ENCODE measurements around the gene TMEM9. TPM values are rescaled to one million over a fixed set of nuclear protein-coding genes. Genes with fewer than 3 reads are reported as not detected.

Gene TMEM9
- total RNA-seq, 1 donor from 2014 or later: 66.0 TPM

- DNase-seq (ENCODE audit: extremely low read depth, low read depth, low spot score): no peak
Measured at GRCh38 chr1:201131398-201131797, 22.9 kb downstream of the TMEM9 start.

- no peak for DNase-seq (ENCODE audit: extremely low read depth, low read depth, low spot score)
Measured at GRCh38 chr1:201128962-201129361, 25.3 kb downstream of the TMEM9 start.

DNA sequence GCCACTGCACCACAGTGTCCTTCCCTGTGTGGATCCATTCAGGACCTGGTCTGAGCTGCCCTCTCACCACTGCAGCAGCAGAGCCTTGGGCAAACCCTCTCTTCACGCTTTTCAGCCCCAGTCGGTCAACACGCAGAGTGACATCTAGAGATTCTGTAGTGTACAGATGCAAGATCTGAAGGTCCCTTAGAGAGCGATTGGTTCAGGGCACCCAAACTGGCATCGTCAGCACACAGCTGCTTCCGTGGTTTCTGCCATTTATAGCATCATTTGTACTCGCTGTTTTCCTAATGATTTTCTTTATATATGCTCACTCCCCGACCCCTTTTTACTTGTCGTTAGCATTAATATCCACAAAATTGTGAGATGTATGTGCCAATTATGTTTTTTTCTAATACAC is 25.8 kb downstream of the TMEM9 start:
- no peak for DNase-seq (ENCODE audit: extremely low read depth, low read depth, low spot score)

DNA sequence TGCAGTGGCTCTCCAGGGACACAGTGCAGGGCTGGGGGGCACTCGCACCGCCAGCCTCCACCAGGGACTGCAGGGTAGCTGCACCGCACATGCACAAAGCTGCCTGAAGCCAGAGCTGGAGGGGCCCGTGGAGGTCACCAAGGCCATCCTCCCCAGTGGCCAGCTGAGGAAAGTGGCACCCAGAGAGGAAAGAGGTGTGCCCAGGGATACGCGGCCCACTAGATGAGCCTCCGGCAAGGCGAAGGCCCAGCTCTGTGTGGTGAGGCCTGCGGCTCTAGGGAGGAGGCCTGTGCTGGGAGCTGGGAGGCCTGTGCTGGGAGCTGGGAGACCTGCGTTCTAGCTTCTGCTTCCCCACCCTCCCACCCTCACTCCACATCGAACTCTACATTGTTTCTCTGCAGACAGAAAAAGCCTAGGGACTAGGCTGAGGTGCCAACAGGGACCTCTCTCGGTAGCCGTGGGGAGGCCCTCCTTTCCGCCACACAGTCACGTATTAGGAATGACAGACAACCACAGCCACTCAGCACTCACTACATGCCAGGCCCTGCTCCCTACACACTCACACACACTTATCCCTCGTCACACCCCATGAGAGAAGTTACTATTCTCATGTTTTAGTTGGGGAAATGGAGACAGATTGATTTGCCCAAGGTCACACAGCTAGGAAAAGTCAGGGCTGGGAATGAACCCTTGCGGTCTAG is 26.4 kb downstream of the TMEM9 start:
- no peak for DNase-seq (ENCODE audit: extremely low read depth, low read depth, low spot score)

DNA sequence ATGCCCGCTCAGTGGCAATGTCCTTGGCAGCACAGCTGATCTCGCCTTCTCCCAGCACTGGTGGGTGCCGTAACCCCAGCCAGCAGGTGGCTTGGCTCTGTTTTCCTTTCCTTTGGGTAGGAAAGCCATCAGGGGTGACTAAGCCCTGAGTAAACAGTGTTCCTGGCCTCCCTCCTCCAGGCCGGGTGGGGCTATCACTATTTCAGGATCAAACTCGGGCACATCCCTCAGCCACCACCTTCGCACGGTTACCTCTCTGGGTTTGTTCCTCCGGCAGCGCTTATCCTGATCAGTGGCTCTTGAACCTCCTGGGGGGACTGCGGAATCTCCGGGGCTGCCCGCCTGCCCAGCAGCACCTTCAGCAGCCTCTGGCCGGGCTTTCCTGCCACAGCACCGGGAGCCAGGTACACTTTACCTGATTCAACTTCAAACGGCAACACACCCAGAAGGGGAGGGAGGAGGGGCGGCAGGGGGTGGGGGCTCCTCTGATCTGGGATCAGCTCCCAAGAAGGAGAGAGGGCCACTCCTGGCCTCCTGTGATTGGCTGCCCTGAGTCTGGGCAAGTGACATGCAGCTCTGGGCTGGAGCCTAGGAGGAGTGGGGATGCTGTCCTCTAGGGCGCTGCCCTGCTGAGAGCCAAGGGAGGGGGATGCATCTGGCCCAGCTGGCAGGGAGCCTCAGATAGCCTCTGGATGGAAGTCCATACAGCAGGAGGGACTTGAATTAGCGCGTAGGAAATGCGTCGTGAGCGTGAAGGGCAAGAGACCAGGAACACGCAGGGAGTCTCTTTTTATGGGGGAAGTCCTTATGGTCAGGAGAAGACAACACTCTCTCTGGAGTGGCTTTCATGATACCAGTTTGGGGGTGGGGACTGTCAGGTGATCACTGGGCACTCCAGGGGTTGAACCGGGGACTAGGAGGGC is 27.2 kb downstream of the TMEM9 start, which contains the start of gene ASCL5:
ASCL5 (minus strand) TSS at position 353 of the 923 bp plus-strand sequence. CDS start 11,812 bp downstream, outside the sequence.
- no peak for DNase-seq (ENCODE audit: extremely low read depth, low read depth, low spot score)

DNA sequence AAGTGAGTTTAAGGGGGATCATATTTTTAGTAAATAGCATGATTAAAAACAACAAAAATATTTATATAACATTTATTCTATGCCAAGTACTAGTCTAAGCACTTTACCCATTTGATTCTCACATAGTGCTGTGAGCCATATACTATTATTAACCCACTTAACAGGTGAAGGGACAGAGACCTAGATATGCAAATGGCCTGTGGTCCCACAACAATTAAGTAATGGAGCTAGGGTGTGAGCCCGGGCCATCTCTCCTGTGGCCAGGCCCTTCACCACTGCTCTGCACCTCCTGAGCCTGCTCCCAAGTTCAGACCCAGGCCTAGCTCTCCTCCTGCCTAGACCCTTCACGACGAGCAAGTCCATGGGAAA is 27.8 kb downstream of the TMEM9 start:
- no peak for DNase-seq (ENCODE audit: extremely low read depth, low read depth, low spot score)

DNA sequence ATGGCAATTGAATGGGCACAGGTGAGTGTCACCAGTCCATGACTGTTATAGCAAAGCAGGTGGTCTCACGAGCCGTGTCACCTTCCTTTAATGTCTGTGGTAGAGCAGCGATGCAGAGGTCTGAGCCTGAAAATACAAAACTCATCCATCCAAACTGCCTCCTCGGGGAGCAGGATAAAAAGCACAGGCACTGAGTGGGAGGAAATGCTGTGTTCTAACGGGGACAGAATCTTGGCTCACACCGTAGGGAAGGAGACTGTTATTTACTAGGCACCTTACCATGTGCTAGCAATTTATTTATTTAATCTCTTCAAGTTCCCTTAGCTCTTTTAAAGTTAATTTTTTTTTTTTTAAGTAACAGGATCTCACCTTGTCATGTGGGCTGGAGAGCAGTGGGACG is 28.5 kb downstream of the TMEM9 start:
- no peak for DNase-seq (ENCODE audit: extremely low read depth, low read depth, low spot score)

DNA sequence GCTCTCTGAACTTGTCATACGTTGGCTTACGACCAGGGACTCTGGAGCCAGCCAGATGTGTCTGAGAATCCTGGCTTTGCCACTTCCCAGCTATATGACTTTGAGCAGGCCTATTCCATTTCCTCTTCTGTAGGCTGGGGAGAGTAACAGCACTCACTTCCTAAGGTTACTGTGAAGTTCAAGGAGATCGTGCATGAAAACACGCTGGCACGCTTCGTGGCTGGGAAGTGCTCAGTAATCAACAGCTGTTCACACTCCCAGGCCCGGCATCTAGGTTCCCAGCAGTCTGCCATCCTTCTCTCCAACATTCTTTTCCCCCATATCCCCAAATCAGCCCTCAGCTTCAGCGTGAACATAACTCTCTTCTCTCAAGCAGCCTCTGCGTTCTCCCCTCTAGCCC is 29.3 kb downstream of the TMEM9 start:
- no peak for DNase-seq (ENCODE audit: extremely low read depth, low read depth, low spot score)

DNA sequence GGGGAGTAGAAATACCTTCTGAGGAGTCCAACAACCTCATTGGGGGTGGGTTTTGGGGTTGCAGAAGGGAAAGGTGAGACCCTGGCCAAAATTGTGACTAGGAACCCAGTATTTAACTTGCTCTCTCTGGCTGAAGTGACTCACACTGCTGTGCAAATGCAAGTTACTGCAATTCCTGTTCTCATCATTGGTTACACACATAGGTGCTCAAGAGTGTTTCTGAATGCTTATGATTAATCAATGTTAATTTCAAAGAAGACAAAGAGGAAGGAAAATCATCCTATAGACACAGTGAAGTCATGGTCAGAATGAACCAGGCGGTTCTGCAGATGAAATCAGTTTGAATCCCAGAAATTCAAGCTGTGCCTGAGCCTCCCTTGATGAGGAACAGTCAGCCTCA is 30.4 kb downstream of the TMEM9 start:
- DNase-seq (ENCODE audit: extremely low read depth, low read depth, low spot score): no peak

GRCh38 chr1:201122321-201122957 is 31.8 kb downstream of the TMEM9 start:
- no peak for DNase-seq (ENCODE audit: extremely low read depth, low read depth, low spot score)

GRCh38 chr1:201119206-201120197 is 34.8 kb downstream of the TMEM9 start:
- no peak for DNase-seq (ENCODE audit: extremely low read depth, low read depth, low spot score)

DNA sequence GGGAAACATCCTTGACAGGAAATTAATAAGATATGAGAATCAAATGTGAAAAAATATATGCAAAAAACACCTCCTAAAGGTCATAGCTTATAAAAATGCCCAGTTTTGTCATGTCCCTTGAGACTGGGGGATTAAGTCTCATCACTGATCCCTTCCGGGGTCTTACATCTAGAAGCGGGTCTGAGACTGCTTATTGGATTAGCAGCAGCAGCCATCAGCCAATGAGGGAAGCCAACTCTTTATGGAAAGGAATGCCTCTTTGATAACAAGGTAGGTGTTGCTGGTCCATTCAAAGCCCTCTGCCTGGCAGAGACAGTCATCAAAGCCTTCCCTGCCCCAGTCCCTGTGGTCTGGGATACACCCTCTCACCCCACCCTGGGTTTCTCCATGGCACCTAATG is 38.2 kb downstream of the TMEM9 start:
- no peak for DNase-seq (ENCODE audit: extremely low read depth, low read depth, low spot score)

DNA sequence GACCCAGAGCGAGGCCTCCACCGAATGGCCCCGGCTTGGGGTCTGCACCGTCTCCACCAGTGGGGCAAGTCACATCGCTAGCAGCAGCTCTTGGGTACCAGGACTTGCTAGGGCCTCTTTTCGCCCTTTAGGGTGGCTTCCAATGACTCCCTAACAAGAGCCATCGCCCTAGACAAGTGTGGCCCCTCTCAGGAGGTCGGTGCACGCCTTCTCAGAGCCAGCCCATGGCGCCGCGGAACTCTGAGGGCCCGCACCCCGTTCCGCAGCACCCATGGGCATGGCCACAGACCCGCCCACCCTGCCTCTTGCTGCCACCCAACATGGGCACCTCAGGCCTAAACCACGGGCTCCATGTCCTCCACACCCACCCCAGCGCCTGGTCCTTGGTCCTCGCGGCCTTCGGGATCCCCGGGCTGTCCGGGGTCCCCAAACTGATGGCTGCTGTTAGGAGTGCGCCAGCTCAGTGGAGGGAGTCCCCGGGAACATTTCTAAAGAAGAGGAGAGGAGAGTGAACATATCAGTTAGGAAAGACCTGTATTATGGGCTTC is 38.8 kb downstream of the TMEM9 start:
- DNase-seq (ENCODE audit: extremely low read depth, low read depth, low spot score): no peak

GRCh38 chr1:201114245-201115131 is 39.8 kb downstream of the TMEM9 start:
- DNase-seq (ENCODE audit: extremely low read depth, low read depth, low spot score): peak; percentile 65

DNA sequence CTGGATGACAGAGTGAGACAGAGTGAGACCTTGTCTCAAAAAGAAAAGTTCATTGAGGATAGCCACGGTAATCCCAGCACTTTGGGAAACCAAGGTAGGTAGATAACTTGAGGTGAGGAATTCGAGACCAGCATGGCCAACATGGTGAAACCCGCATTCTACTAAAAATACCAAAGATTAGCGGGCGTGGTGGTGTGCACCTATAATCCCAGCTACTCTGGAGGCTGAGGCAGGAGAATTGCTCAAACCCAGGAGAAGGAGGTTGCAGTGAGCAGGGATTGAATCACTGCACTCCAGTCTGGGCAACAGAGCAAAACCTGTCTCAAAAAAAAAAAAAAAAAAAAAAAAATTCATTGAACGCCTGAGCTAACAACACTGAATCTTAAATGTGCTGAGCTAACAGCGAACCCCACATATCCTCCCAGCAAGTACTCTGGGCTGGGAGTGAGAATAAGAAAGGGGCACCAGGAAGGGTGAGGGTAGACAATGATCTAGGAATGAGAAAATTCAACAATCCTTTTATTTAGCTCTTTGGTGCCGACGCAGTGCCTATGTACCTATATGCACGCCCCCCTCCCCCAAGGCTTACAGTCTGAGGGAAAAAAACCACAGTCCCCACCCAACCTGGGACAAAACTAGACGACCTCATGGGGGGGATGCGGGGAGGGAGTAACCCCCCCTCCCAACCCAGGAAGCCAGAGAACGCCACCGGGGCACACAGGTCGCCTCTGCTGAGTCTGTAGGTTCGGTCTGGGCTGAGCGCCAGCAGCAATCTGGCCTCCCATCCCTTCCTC is 40.6 kb downstream of the TMEM9 start:
- DNase-seq (ENCODE audit: extremely low read depth, low read depth, low spot score): no peak

- DNase-seq (ENCODE audit: extremely low read depth, low read depth, low spot score): no peak
Measured at GRCh38 chr1:201112926-201113325, 41.3 kb downstream of the TMEM9 start.

GRCh38 chr1:201112173-201112731 is 42.0 kb downstream of the TMEM9 start, which contains the start of gene CACNA1S:
Gene CACNA1S, minus strand, starts transcription at chr1:201112426. Its CDS starts 87 bp downstream, at chr1:201112339.
- DNase-seq (ENCODE audit: extremely low read depth, low read depth, low spot score): no peak

DNA sequence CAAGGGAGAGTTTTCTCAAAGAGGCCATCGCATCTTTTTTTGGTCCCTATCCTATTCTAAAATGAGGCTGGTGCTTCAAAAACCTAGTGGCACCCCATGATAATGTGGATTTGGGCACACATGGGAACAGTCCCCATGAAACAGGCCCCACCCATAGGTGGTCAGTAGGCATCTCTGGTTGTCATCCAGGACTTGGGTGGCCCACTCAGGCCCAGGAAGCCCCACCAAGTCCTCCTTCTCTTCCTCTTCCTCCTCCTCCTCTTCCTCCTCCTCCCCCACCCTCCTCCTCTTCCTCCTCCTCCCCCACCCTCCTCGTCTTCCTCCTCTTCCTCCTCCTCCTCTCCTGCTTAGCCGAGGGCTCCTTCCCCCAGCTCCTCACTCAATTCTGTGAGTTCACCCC is 42.6 kb downstream of the TMEM9 start:
- no peak for DNase-seq (ENCODE audit: extremely low read depth, low read depth, low spot score)
